ENCODE results near the gene EDNRA.

EDNRA gene

DNA sequence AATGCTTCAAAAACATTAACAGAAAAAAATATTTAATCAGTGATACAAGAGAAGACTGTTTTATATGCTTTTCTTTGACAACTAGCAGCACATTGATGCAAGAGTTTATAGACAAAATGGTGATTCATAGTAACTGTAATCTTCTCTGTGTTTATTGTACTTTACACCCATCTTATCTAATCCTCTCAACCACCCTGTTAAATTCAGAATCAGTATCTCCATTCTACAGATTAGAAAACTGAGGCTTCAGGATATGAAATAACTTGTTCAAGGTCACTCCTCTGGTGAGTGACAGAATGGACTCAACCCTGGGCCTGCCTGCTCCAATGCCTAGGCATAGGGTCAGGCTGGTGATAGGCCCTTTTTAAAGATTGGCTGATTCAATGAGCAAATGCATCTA, 110.2 kb downstream of the EDNRA start (continued):
- TF ChIP-seq, protein P1, sequence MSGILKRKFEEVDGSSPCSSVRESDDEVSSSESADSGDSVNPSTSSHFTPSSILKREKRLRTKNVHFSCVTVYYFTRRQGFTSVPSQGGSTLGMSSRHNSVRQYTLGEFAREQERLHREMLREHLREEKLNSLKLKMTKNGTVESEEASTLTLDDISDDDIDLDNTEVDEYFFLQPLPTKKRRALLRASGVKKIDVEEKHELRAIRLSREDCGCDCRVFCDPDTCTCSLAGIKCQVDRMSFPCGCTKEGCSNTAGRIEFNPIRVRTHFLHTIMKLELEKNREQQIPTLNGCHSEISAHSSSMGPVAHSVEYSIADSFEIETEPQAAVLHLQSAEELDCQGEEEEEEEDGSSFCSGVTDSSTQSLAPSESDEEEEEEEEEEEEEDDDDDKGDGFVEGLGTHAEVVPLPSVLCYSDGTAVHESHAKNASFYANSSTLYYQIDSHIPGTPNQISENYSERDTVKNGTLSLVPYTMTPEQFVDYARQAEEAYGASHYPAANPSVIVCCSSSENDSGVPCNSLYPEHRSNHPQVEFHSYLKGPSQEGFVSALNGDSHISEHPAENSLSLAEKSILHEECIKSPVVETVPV (CRISPR knock-in tag; IDR thresholded peaks at IDR 0.05), result no peak

DNA sequence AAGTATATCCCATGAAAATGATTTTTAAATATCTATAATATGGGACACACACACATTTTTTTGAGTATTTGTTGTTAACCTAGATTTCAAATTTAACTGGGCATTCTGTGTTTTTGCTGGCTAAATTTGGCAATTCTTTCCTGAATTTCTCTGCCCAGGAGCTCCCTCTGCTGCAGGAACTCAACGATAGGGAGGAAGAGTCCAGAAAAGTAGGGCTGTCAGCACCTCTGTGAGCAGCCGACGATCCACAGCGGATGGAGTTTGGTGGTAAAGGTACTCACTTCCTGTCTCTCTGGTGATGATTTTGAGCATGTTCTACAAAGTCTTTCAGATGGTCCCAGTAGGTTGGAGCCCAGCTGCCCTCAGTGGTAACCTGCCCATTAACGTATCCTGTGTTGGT, 113.2 kb downstream of the EDNRA start:
- ATAC-seq, result no peak
- no peak for TF ChIP-seq OSR1 (CRISPR knock-in tag; IDR thresholded peaks at IDR 0.05)
- TF ChIP-seq ISL1 (CRISPR knock-in tag; IDR thresholded peaks at IDR 0.05), result no peak
